Measurements from ENCODE around the gene XPO4.

GRCh38 chr13:20940083-20940482 lies 37.5 kb upstream of the XPO4 start:
- TF ChIP-seq, protein P1, sequence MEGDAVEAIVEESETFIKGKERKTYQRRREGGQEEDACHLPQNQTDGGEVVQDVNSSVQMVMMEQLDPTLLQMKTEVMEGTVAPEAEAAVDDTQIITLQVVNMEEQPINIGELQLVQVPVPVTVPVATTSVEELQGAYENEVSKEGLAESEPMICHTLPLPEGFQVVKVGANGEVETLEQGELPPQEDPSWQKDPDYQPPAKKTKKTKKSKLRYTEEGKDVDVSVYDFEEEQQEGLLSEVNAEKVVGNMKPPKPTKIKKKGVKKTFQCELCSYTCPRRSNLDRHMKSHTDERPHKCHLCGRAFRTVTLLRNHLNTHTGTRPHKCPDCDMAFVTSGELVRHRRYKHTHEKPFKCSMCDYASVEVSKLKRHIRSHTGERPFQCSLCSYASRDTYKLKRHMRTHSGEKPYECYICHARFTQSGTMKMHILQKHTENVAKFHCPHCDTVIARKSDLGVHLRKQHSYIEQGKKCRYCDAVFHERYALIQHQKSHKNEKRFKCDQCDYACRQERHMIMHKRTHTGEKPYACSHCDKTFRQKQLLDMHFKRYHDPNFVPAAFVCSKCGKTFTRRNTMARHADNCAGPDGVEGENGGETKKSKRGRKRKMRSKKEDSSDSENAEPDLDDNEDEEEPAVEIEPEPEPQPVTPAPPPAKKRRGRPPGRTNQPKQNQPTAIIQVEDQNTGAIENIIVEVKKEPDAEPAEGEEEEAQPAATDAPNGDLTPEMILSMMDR (IDR thresholded peaks at IDR 0.05; ENCODE audit: low read depth, low read length, poor library complexity, severe bottlenecking): no peak
- TF ChIP-seq EZH2phosphoT487 (IDR thresholded peaks at IDR 0.05; ENCODE audit: borderline replicate concordance, low read length): no peak

Measured in DOHH2 (cell line).